ENCODE data around the gene ERG.

ERG gene

GRCh38 chr21:38350684-38351083, 147.6 kb downstream of the ERG start:
- TF ChIP-seq TAF1 (IDR thresholded peaks at IDR 0.05; ENCODE audit: borderline replicate concordance, insufficient read depth, low read length) (no peak), SIN3A (IDR thresholded peaks at IDR 0.05; ENCODE audit: borderline replicate concordance, insufficient read depth, low read length) (no peak), FOXP2 (optimal IDR thresholded peaks at IDR 0.05; ENCODE audit: borderline replicate concordance, extremely low read depth, extremely low read length, insufficient read depth) (no peak), REST (IDR thresholded peaks at IDR 0.05; ENCODE audit: insufficient read depth in 1 of 2, low read depth in 2 of 2, low read length in 2 of 2) (no peak), POLR2AphosphoS5 (IDR thresholded peaks at IDR 0.05; ENCODE audit: low read depth, low read length) (no peak)

- TF ChIP-seq REST (IDR thresholded peaks at IDR 0.05; ENCODE audit: insufficient read depth in 1 of 2, low read depth in 2 of 2, low read length in 2 of 2) (no peak), SIN3A (IDR thresholded peaks at IDR 0.05; ENCODE audit: borderline replicate concordance, insufficient read depth, low read length) (no peak), TAF1 (IDR thresholded peaks at IDR 0.05; ENCODE audit: borderline replicate concordance, insufficient read depth, low read length) (no peak)
Observed at GRCh38 chr21:38349977-38350376, 148.3 kb downstream of the ERG start.

GRCh38 chr21:38349111-38349746, 149.0 kb downstream of the ERG start:
- TF ChIP-seq TAF1 (IDR thresholded peaks at IDR 0.05; ENCODE audit: borderline replicate concordance, insufficient read depth, low read length) = no peak

- TF ChIP-seq REST (IDR thresholded peaks at IDR 0.05; ENCODE audit: insufficient read depth in 1 of 2, low read depth in 2 of 2, low read length in 2 of 2) (no peak), TAF1 (IDR thresholded peaks at IDR 0.05; ENCODE audit: borderline replicate concordance, insufficient read depth, low read length) (no peak), FOXP2 (optimal IDR thresholded peaks at IDR 0.05; ENCODE audit: borderline replicate concordance, extremely low read depth, extremely low read length, insufficient read depth) (no peak), POLR2AphosphoS5 (IDR thresholded peaks at IDR 0.05; ENCODE audit: low read depth, low read length) (no peak), SIN3A (IDR thresholded peaks at IDR 0.05; ENCODE audit: borderline replicate concordance, insufficient read depth, low read length) (no peak)
Observed at GRCh38 chr21:38346286-38346685, 152.0 kb downstream of the ERG start.

GRCh38 chr21:38343691-38344090, 154.6 kb downstream of the ERG start:
- TF ChIP-seq TAF1 (IDR thresholded peaks at IDR 0.05; ENCODE audit: borderline replicate concordance, insufficient read depth, low read length) (no peak), FOXP2 (optimal IDR thresholded peaks at IDR 0.05; ENCODE audit: borderline replicate concordance, extremely low read depth, extremely low read length, insufficient read depth) (no peak), REST (IDR thresholded peaks at IDR 0.05; ENCODE audit: insufficient read depth in 1 of 2, low read depth in 2 of 2, low read length in 2 of 2) (no peak), POLR2AphosphoS5 (IDR thresholded peaks at IDR 0.05; ENCODE audit: low read depth, low read length) (no peak), SIN3A (IDR thresholded peaks at IDR 0.05; ENCODE audit: borderline replicate concordance, insufficient read depth, low read length) (no peak)
